ENCODE results near the gene EFR3B. TPM values are rescaled to one million over a fixed set of nuclear protein-coding genes. Genes with fewer than 3 reads are reported as not detected.

EFR3B gene
- total RNA-seq, 1 experiment from 2014 or later = 0.39 TPM

DNA sequence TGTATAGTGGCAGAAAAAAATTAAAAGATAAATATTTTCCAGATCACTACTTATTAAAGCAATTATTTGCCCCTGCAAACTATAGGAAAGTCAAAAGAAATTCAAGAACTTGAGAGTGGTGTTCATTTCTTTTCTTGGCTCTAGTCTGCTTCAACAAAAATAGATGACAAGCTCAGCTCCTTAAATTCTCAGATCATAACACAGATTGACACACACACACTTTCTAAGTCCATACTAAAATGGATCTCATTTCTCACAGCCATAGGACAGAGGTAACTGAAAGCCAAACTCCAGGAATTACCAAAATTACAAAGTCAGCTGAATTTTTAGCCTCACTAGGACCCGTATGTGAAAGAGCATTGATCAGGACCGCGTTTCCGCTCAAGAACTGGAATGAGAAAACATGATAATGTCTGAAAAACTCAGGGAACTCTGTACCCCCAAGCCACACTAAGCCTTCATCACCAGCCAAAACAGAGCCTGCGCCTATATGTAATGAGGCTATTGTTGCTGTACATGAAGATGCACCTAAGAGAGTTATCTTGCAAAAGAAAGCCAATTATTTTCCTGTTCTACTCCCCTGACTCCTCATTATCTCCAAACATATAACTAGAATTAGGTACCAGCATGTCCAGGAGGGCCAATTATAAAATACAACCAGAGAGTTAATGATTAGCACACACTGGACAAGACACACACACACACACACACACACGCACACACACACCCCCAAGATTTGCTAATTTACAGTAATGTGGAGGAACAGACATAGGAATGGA lies 16.5 kb upstream of the EFR3B start:
- DNase-seq (ENCODE audit: low read depth in 1 of 2, low spot score in 2 of 2) = no peak
- H3K4me3 ChIP-seq = no peak overlapping the region
- no peaks in the 10 kb centered on the region for H3K9me3 ChIP-seq (replicated peaks)
- H3K27me3 ChIP-seq (replicated peaks) = no peaks in the 10 kb centered on the region; the same call in 1 of the 2 replicates
- no peak overlapping the region for H3K27ac ChIP-seq
- H3K36me3 ChIP-seq = no peaks in the 10 kb centered on the region
- no peaks in the 10 kb centered on the region for H3K4me1 ChIP-seq (replicated peaks)

DNA sequence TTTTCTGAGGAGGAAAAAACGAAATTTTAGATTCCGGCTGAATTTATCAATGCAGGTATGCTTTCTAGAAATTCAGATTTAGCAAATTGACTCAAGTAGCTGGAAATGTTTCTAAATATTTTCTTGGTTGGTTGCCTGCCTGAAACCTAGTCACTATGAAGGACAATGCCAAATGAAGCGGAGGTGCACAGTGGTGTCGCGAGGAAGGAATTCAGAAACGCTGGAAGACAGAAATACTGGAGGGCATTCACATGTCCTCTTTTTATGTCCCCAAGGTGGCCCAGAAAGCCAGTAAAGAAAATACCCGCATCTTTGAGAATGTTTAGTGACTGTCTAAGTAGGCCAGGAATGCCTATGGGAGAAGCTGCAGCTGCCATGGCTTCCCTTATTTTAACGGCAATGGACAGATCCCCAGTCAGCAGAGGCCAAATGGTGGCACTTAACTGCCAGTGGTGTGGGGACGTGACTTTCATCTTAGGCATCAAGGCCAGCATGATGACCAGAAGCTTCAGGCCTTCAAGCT lies 15.8 kb upstream of the EFR3B start:
- DNase-seq (ENCODE audit: low read depth in 1 of 2, low spot score in 2 of 2) = no peak
- Histone ChIP-seq H3K27ac (no peak overlapping the region), H3K27me3 (replicated peaks) (no peaks in the 10 kb centered on the region; the same call in 1 of the 2 replicates), H3K9me3 (replicated peaks) (no peaks in the 10 kb centered on the region), H3K4me3 (no peak overlapping the region), H3K4me1 (replicated peaks) (no peaks in the 10 kb centered on the region), H3K36me3 (no peaks in the 10 kb centered on the region)

DNA sequence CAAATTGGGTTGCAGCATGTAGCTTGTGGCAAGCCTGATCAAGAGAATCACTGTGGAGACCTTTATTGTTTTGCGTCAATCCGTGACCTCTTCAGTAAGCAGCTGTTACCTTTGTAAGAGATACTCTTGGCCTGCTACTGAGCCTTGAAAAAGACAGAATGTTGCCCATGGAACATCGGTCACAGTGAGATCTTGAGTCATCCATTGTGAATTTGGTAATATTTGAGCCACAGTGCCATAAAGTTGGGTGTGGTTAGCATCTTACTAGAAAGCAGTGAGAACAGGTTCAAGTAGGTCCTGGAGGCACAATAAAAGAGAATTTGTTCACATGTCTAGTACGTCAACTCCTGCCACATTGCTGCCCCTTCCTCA lies 12.7 kb upstream of the EFR3B start:
- Histone ChIP-seq H3K4me3 (no peak overlapping the region), H3K27ac (no peak overlapping the region), H3K36me3 (no peaks in the 10 kb centered on the region), H3K27me3 (replicated peaks) (no peaks in the 10 kb centered on the region), H3K4me1 (replicated peaks) (no peaks in the 10 kb centered on the region), H3K9me3 (replicated peaks) (peaks cover 3% of the 10 kb centered on the region; the same call in 1 of the 2 replicates)
- no peak for DNase-seq (ENCODE audit: low read depth in 1 of 2, low spot score in 2 of 2)

DNA sequence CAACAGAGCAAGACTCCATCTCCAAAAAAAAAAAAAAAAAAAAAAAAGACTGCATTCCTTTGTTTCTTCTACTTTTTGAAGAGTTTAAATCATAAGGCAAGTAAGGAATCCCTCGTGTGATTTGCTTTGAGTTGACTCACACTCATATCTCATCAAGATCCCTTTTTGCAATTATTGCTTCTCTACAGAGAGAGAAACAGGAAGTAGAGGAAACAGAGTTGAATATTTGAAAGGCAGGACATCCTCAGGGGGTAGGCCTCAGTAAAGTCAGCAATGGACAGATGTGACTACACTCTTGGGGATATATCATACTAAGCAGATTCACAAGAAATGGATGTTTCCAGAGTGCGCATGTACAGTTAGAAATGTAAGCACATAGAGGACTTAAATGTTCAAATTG lies 11.2 kb upstream of the EFR3B start:
- Histone ChIP-seq H3K4me1 (replicated peaks) (no peaks in the 10 kb centered on the region), H3K27me3 (replicated peaks) (no peaks in the 10 kb centered on the region), H3K9me3 (replicated peaks) (peaks cover 3% of the 10 kb centered on the region; the same call in 1 of the 2 replicates), H3K36me3 (no peaks in the 10 kb centered on the region), H3K27ac (no peak overlapping the region), H3K4me3 (no peak overlapping the region)
- no peak for DNase-seq (ENCODE audit: low read depth in 1 of 2, low spot score in 2 of 2)

DNA sequence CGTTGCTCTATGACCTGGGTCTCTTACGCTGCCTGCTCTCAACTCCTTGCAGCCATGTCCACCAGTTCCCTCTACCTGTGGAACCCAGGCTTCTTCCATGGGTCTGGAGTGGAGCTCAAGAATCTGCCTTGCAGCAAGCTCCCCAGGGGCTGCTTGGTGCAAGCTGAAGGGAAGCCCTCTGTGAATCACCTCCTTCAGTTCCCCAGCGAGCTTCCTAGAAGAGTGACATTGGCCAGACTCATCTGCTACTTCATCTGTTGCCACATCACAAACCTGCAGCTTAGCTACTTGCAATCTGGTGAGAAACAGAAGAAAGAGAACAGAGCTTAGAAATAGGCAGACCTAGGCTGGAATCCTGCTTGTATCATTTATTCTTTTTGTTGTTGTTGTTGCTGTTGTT lies 9.8 kb upstream of the EFR3B start:
- Histone ChIP-seq H3K27me3 (replicated peaks) (no peaks in the 10 kb centered on the region), H3K36me3 (no peaks in the 10 kb centered on the region), H3K9me3 (replicated peaks) (peaks cover 3% of the 10 kb centered on the region; the same call in 1 of the 2 replicates), H3K4me3 (no peak overlapping the region), H3K4me1 (replicated peaks) (no peaks in the 10 kb centered on the region), H3K27ac (no peak overlapping the region)
- no peak for DNase-seq (ENCODE audit: low read depth in 1 of 2, low spot score in 2 of 2)

DNA sequence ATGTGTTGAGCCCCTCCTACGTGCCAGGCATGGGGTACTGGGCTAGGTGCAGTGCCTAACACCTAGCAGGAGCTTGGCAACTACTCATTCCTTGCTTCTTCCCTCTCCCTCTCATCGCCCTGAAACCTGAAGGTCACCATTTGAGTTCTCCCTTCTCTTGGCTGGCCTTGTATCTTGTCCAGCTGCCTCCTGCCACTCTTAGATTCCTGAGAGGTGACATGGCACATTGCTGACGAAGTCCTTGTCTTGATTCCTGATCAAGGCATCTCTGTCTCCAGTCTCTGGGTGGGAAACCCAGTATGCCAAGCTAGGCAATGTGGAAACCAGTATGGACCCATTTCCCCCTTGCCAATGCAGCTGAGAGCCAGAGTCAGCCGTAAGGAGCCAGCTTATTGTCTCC lies 9.0 kb upstream of the EFR3B start:
- Histone ChIP-seq H3K9me3 (replicated peaks) (peaks cover 3% of the 10 kb centered on the region; the same call in 1 of the 2 replicates), H3K4me1 (replicated peaks) (no peaks in the 10 kb centered on the region), H3K27ac (no peak overlapping the region), H3K4me3 (no peak overlapping the region), H3K27me3 (replicated peaks) (0 out of 2 replicates have a peak, but pooled peaks cover 3% of the 10 kb centered on the region), H3K36me3 (no peaks in the 10 kb centered on the region)
- DNase-seq (ENCODE audit: low read depth in 1 of 2, low spot score in 2 of 2) = no peak

DNA sequence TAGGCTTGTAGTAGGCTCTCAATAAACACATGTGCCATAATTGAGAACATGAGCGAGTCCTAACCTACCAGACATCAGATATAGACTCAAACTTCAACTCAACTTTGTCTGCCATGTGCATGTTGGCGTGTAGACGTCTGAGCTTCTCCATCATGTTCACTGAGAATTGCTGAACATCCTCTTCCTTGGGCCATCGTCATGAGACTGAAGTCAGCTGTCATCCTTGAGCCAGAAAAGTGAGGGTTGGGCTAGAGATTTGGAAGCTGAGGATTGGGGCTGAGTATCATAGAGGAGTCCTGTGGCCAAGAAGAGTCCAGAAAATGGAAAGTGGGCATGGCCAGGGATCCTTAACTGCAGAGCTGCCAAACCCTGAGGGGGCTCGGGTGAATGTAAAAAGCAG lies 7.8 kb upstream of the EFR3B start:
- DNase-seq (ENCODE audit: low read depth in 1 of 2, low spot score in 2 of 2) = no peak
- Histone ChIP-seq H3K27ac (no peak overlapping the region), H3K4me3 (no peak overlapping the region), H3K4me1 (replicated peaks) (no peaks in the 10 kb centered on the region), H3K36me3 (no peaks in the 10 kb centered on the region), H3K27me3 (replicated peaks) (0 out of 2 replicates have a peak, but pooled peaks cover 4% of the 10 kb centered on the region), H3K9me3 (replicated peaks) (peaks cover 3% of the 10 kb centered on the region; the same call in 1 of the 2 replicates)

DNA sequence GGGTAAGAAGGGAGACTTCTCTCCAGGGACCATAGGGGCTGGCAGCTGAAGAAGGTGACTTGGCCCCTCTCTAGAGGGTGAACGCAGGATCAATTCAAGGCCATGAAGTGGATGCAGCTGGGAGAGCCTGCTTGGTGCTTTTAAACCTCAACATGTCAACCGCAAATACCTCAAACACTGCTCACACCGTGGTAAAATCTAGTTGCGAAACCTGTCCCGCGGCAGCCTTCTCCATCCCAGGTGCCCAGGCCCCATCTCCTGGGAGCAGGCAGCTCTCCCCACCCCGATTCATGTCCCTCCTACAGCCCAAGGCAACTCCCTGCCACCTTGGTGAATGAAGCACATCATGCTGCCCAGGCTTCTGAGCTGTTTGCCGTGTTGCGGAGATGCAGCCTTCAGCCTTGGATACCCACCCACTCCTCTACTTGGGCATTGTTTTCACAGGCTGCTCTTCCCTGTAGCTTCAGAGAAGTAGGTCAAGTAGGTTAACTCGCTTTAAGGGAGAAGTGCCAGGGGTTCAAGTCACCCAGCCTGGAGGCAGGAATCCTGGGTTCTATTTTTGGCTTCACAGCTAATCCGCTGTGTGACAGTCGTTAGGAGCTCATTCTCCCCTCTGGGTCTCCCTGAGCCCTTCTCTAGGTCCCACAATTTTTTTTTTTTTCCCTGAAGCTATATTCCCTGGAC lies 6.2 kb upstream of the EFR3B start:
- H3K27me3 ChIP-seq (replicated peaks) = peaks cover 9% of the 10 kb centered on the region; the same call in 1 of the 2 replicates
- DNase-seq (ENCODE audit: low read depth in 1 of 2, low spot score in 2 of 2) = no peak

DNA sequence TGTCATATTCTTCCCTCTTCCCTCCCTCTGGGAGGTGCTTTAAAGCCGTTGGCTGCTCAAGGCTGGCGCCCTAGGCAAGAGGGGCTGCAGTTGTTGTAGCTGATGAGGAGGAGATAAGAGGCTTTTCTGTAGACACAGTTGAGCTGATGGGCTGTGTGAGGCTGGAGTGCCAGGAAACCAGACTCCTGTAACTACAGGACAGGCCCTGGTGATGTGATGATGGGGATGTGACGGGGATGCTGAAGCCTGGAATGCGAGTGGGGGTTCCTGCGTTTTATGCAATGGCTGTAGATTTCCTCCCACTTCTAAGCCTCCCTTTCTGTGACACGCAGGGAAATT lies 5.7 kb upstream of the EFR3B start:
- peaks cover 3% of the 10 kb centered on the region; the same call in 1 of the 2 replicates for H3K9me3 ChIP-seq (replicated peaks)
- no peaks in the 10 kb centered on the region for H3K36me3 ChIP-seq
- H3K4me1 ChIP-seq (replicated peaks) = no peaks in the 10 kb centered on the region
- no peak overlapping the region for H3K4me3 ChIP-seq
- H3K27ac ChIP-seq = no peak overlapping the region
- DNase-seq (ENCODE audit: low read depth in 1 of 2, low spot score in 2 of 2) = no peak
- peaks cover 9% of the 10 kb centered on the region; the same call in 1 of the 2 replicates for H3K27me3 ChIP-seq (replicated peaks)

More for the DNA sequence above, 6.2 kb upstream of the EFR3B start:
- Histone ChIP-seq H3K36me3 (no peaks in the 10 kb centered on the region), H3K4me3 (no peak overlapping the region), H3K27ac (no peak overlapping the region), H3K9me3 (replicated peaks) (peaks cover 3% of the 10 kb centered on the region; the same call in 1 of the 2 replicates), H3K4me1 (replicated peaks) (no peaks in the 10 kb centered on the region)

DNA sequence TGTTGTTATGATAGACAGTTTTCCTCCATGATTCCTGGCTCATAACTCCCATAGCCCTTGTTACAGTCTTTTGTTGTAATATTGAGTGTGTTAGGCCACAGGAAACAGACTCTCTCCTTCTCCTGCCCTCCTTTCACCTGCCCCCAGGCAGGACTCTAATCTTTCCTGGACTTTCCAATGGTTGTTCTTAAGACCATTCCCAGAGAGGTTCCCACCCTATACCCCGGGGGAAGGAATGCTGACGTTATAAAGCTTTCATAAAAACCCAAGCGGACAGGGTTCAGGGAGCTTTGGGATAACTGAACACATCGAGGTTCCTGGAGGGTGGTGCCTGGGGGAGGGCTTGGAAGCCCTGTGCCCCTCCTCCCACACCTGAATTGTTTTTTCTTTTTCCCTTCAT lies 2.8 kb upstream of the EFR3B start:
- Histone ChIP-seq H3K9me3 (replicated peaks) (peaks cover 7% of the 10 kb centered on the region; the same call in 1 of the 2 replicates), H3K4me1 (replicated peaks) (peaks cover 21% of the 10 kb centered on the region), H3K36me3 (no peaks in the 10 kb centered on the region), H3K27me3 (replicated peaks) (peaks cover 12% of the 10 kb centered on the region), H3K27ac (no peak overlapping the region), H3K4me3 (no peak overlapping the region)
- DNase-seq (ENCODE audit: low read depth in 1 of 2, low spot score in 2 of 2) = no peak

DNA sequence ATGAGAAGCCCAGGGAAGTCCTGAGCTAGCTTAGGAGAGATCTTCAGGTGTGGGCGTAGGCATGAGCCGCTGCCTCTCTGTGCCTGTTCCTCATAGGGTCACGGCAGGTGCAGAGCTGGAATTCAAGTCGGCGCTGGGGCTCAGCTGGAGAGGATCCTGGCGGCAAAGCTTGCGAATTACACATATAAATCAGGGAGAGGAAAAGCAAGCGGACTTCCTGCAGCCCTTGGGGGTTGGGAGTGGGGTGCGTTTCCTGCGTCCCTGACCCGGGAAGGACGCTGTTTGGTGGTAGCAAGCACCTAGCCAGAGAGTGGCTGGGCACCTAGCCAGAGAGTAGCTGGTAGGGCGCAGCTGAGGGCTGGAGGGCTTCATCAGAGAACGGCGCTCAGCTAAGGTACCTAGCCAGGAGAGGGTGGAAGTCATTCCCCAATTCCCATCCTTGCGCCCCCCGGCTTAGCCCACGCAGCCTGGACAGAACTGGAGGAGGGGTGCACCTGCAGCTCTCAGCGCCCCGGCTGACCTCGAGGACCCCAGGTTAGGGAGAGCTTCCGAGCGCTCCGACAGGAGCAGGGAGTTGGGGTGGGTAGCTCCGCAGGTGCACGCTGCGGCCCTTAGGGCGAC lies 459 bp upstream of the EFR3B start:
- Histone ChIP-seq H3K27me3 (replicated peaks) (peaks cover 12% of the 10 kb centered on the region), H3K4me3 (no peak overlapping the region), H3K36me3 (no peaks in the 10 kb centered on the region), H3K9me3 (replicated peaks) (0 out of 2 replicates have a peak, but pooled peaks cover 6% of the 10 kb centered on the region), H3K27ac (no peak overlapping the region), H3K4me1 (replicated peaks) (peaks cover 21% of the 10 kb centered on the region)
- DNase-seq (ENCODE audit: low read depth in 1 of 2, low spot score in 2 of 2) = peak; percentile 27 to 46

DNA sequence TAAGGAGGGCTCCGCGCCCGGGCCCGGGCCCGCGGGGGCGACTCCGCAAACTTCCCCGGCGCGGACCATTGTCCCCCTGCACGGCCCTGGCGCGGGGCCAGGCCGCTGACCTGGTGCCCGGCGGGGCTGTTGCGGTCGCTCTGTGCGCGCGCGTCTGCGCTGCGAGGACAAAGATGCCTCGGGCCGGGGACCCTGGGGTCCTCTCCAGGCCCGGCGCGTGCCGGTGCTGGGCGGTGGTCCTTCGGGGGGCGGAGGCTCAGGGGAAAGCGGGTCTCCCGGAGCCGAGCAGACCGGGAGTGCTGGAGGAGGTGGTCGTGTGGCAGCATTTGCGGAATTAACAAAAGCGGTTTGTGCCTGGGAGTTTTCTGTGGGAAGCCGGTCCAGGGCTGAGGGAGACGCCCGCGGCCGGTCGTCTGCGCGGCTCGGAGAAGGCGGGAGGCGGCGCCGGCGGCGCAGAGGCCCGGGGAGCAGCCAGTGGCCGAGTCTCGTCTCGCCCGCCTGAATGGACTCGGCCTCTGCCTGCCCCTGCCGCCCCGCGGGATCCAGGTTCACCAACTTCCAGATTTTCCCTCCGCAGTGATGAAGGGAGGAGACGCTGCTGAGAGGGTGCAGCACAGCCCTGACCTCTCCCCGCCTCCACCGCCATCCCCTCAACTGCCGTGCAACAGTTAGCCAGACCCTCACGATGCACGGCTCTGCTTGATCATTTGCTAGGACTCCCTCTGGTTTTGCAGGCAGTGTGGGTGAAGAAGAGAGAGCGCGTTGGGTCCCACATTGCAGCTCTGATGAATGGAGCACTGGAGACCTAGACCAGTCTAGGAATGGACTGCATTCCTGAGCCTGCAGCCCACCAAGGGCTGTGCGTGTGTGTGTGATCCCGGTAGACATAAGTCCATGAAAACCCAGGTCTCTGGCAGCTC lies 705 bp downstream of the EFR3B start:
- peak; percentile 46 to 61 for DNase-seq (ENCODE audit: low read depth in 1 of 2, low spot score in 2 of 2)
- H3K9me3 ChIP-seq (replicated peaks) = 0 out of 2 replicates have a peak, but pooled peaks cover 6% of the 10 kb centered on the region
- peak overlapping the region; percentile 60 for H3K4me3 ChIP-seq
- peaks cover 21% of the 10 kb centered on the region for H3K4me1 ChIP-seq (replicated peaks)
- H3K27me3 ChIP-seq (replicated peaks) = peaks cover 12% of the 10 kb centered on the region
- no peak overlapping the region for H3K27ac ChIP-seq
- no peaks in the 10 kb centered on the region for H3K36me3 ChIP-seq

All from SJSA1 (cell line).